GM10248 (cell line): ENCODE results near the gene GLRX3.
"Not testable (repeated sequence)": the region's sequence is repeated elsewhere in the genome, so short reads cannot be mapped to it uniquely, and the experiment has no call there.

ENCODE experiments used
- CTCF ChIA-PET: fragments of 300-600 bp; sonication (Branson Sonifier 250); formaldehyde crosslinking; extraction: SDS; loops from one replicate; lab custom pipeline; 2021; ENCODE audit warnings: antibody characterized with exemption; lab: Yijun Ruan, JAX
- POLR2A ChIA-PET: fragments of 350-650 bp; sonication (Branson Sonifier 250); formaldehyde crosslinking; extraction: SDS; loops from one replicate; lab custom pipeline; 2020; ENCODE audit warnings: antibody characterized with exemption; lab: Yijun Ruan, JAX
- DNase-seq: peaks from one replicate; pipeline ENCODE4 v3.0.0; 2012; ENCODE audit errors: extremely low spot score
- CTCF ChIP-seq: IDR thresholded peaks from 2 replicates; pipeline ENCODE4 v1.5.1; 2012; ENCODE audit warnings: mild to moderate bottlenecking, low read depth; ENCODE audit errors: extremely low read depth, missing control alignments, control extremely low read depth

GLRX3 gene

GRCh38 chr10:130200179-130201042, 64.2 kb downstream of the GLRX3 start:
- ChIA-PET POLR2A (no interaction called here), CTCF (interaction anchor here (1.4 kb wide), 1 partner anchor 9 kb away, joined by 4 read pairs; no protein-coding TSS in a partner anchor)
- no peak for DNase-seq
- TF ChIP-seq CTCF: no peak

- ChIA-PET POLR2A (no interaction called here), CTCF (interaction anchor here (1.4 kb wide), 1 partner anchor 10 kb away, joined by 4 read pairs; no protein-coding TSS in a partner anchor)
- DNase-seq: no peak
These were observed 64.8 kb downstream of the GLRX3 start for GRCh38 chr10:130201043-130201380.

GRCh38 chr10:130202150-130202549, 66.0 kb downstream of the GLRX3 start:
- DNase-seq, POLR2A ChIA-PET: not testable (repeated sequence)
- CTCF ChIA-PET: interaction anchor here (1.2 kb wide), 1 partner anchor 11 kb away, joined by 3 read pairs; no protein-coding TSS in a partner anchor

More at GRCh38 chr10:130201043-130201380, 64.8 kb downstream of the GLRX3 start:
- no peak for TF ChIP-seq CTCF

- no peak for TF ChIP-seq CTCF
- ChIA-PET POLR2A (no interaction called here), CTCF (no interaction called here)
- no peak for DNase-seq
These were observed 66.9 kb downstream of the GLRX3 start for GRCh38 chr10:130202984-130203621.

- POLR2A ChIA-PET: no interaction called here
- CTCF ChIA-PET: no interaction called here
- TF ChIP-seq CTCF: no peak
- no peak for DNase-seq
These were observed 67.4 kb downstream of the GLRX3 start for GRCh38 chr10:130203626-130204025.

GRCh38 chr10:130206216-130206737, 70.1 kb downstream of the GLRX3 start:
- no peak for DNase-seq
- no peak for TF ChIP-seq CTCF
- CTCF ChIA-PET: no interaction called here
- POLR2A ChIA-PET: no interaction called here
